Activated T-cell treated with anti-CD3 and anti-CD28 coated beads for 4 hours (primary cell): ENCODE data around the gene NRXN3.

ENCODE experiments used
- DNase-seq: peaks from one replicate; pipeline ENCODE4 v3.0.0-alpha.2; 2020

Gene NRXN3

DNA sequence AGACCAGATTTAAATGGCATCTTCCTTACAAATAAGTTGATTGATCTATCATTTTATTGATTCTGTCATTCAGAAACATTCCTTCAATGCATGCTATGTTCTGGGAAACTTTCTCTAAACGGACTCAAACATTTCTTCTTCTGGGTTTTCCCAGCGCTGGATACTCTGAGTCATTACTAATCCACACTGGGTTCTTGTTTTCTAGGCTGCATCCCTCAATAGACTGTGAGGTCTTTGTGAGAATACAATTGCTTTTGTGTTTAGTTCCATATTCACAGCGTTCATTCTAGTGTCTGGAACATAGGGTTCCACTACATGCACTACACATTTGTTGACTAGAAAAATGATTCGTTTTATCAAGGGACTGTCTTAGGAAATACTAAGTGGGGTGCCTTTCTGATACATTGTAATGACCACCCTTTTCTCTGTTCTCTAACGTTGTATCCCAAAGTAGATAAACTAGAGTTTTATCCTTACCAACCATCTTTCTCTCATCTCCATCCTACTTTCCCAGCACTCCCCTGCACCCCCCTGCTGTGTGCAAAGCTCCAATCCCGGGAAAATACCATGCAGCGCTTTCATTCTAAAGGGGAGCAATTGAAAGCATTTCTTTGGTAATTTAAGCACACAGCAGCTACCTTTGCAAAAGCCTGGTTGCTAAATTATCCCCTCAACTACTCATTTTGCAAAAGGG lies 1162.5 kb downstream of the NRXN3 start:
- DNase-seq: no peak

DNA sequence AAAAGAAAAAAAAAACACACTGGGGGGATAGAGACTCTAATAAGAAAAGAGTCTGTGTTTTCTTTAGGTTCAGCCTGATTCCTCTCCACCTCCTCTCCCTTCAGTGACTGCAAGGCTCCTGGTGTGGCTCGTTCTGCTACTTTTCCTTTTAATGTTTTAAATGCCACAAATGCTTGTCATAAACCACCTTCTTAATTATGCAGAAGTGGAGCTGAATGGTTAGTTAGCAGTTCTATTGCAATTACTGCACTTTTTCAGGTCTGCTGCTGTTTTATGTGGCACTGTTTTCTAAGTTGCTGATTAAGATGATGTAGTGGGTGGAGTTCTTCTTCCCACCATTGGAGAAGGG lies 1163.0 kb downstream of the NRXN3 start:
- DNase-seq: no peak

DNA sequence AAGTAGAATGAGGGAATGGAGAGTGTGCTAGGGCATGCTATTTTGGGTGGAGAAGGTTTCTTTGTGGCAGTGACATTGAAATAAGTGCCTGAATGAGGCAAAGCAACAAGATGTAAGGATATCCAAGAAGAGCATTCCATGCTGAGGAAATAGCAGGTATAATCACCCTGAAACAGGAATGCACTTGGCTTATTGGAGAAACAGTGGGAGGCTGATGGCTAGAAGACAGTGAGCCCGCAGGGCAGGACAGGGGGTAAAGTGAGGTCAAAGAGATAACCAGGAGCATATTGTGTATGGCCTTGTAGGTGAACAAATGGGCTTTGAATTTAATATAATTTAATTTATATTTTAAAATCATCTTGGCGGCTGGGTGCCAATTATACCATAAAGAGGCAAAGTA lies 1164.1 kb downstream of the NRXN3 start:
- DNase-seq: no peak

DNA sequence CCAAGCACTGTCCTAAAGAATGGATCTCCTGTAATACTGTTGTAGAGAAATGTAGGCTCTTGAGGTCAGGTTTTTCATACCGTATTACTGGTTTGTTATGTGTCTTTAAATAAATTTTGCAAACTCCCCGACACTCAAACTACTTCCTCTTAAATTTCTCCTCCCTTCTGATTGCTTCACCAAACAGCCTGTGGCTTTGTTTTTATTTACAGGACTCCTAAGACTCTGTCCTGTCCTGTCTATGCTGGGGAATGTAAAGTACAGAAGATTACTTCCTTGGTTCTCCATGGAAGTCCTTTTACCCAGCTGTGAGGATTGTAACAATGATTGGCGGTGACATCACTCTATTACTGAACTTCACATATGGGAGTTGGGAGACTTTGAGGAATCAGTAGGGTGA lies 1167.6 kb downstream of the NRXN3 start:
- DNase-seq: no peak

DNA sequence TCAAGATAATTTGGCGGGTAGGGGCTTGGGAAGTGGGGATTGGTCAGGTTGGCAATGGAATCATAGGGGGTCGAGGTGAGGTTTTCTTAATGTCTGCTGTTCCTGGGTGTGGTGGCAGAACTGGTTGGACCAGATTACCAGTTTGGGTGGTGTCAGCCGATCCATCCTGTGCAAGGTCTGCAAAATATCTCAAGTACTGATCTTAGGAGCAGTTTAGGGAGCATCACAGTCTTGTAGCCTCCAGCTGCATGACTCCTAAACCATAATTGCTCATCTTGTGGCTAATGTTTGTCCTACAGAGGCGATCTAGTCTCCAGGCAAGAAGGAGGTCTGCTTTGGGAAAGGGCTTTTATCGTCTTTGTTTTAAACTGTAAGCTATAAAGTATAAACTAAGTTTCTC lies 1172.8 kb downstream of the NRXN3 start:
- no peak for DNase-seq

DNA sequence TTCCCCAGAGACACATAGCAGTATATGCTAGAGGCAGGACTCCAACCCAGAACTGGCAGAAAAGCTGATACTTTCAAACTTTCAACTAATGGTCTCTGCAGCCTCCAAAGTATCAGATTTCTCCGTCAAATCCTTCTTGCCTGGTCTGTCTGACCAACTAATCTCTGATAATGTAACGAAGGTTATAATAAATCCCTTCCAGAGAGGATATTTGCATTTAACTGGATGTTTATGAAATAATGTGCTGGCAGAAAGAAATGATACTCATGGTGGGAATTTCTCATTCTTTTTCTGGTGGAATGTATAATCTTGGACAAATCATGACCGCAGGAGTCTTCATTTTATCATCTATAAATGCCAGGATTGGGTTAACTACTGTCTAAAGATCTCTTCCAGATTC lies 1180.8 kb downstream of the NRXN3 start:
- DNase-seq: no peak

DNA sequence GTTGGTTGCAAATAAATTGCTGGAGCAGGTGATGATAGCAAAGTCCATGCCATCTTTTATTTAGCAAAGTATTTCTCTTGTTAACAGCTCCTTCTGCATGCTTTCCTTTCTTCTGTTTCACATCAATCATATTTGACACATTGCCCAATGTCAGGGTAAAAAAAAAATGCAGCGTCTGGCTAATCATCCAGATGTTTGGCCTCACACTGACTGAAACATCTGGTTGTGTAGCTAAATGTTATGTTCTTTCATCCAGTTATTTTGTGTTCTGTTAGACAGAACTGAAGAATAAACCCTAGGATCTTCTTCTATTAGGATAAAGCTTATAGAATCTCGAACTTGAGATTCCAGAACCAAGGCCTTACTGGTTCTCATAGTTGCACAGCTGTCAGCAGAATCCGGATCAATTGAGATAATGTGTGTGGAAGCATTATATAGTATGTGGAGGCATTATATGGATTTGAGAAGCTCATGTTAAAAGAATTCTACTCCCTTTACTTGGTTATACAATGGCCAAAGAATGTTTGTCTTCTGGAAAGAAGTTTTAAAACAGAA lies 1182.0 kb downstream of the NRXN3 start:
- no peak for DNase-seq

DNA sequence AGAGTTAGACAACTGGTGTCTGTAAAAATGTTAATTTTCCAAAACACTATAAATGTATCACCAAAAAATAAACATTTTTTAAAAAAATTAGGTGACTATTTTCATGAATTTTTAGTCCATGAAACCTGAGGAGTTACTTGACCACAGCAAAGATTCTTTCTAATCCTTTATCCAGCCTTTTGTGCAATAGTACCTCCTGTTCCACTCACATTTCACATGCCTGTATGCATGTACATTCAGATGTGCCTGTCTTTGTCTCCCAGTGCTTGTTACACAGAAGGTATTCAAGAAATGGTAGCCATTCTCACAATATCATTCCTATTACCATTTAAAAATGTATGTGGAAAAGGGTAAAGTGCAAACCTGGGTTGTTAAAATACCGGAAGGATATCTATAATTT lies 1184.2 kb downstream of the NRXN3 start:
- no peak for DNase-seq

DNA sequence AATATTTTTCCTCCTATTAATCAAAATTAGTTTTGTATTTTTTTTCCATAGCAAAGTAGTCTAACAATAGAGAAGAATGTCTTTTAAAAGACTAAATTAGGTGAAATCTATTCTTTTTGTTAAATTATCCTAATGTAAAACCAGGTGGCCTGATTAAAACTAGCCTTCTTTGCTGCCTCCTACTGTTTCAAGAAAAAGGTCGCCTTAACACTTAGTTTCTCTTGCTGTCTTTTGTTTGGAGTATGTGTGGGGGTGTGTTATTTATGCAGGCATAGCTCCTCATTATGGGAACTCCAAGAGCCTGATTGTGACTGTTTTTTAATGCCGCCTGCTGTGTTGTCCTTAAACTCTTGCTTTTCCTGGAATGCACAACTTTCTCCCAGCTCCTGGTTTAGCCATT lies 1185.9 kb downstream of the NRXN3 start:
- no peak for DNase-seq

DNA sequence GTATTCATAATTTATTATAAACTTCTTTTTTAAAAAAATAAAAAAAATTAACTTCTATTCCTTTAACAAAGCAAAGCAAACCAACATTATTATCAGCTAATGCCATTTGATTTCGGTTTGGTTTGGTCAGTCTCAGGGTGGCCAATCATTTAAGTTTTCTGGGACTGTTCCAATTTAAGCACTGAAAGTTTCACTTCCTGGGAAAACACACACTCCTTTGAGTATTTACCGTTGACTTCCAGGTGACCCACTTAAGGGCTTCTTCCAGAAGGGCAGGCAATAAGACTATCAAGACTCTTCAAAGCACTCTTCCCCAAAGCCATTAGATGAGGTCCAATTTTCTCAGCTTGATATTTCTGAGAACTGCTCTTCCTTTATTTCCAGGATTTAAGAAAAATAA lies 1187.1 kb downstream of the NRXN3 start:
- no peak for DNase-seq

DNA sequence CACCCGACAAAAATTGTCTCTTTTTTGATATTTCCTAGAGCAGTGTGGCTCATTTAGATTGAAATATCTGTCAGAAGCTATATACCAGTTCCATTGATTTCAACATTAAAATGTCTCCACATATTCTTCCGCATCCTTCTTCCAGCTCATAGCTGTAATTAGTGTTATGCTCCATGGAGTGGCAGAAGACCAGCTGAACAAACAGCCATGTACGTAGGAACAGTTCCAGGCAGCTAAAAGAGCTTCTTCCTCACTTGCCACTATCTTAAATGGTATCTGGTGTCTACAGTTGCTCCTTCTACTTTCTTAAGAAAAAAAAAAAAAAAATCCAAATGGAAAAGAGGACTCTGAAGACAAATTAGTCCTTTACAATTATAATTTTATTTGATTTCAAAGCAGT lies 1193.1 kb downstream of the NRXN3 start:
- no peak for DNase-seq

DNA sequence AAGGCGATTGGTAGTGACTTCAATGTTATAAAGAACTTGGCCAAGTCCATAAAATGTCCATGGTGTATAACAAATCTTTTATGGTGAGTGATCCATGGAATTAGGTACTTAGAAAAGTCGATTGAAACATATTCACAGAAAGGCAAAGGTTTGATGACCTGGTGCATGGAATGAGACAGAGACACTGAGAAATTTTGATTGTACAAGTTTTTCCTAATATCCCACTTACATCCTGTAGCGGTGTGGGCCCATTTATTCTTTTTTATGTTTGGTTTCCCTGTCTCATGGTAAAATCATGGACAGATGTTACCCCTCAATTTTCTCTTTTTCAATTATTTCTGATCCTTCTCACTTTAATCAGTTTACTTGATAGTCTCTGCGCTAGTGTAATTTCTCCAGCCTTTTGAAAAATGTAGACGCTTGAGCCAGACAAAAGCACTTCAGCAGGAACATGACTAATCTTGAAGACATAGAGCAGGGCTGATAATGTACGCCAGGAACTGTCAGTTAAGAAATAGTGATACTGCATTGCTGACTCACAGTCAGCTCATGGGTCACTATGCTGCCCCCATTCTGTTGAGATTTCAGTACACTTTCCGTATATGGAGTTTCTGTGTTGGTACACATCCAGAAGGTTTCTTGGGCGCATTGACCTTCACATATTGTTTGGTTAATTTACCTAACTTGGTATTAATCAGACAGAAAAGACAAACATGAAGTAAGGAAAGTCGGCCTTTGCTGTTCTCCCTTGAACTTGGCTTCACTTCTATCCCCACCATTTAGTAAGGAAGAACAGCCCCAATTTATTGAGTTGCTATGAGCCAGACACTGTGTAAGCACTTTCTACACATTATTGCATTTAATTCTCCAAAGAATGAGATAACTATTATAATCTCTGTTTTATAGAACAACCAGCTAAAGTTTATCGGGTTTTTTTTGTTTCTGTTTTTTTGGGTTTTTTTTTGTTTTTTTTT lies 1199.5 kb downstream of the NRXN3 start:
- DNase-seq: no peak

DNA sequence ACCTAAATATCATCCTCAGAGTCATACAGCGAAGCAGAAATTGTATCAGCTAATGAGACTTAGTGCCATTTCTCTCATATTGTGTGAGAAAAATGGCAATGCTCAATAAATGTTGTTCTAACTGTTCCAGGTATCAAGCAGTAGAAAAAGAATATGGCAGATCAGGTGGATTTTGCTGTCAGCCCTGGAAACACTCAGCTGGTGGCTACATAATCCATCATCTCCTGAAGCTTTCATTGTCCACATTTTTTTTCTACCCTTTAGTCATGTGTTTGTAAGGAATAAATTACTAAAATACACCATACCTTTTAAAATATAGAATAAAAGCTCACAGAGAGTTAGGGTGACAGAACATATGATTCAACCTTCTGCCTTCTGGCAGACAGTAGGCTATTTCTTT lies 1200.8 kb downstream of the NRXN3 start:
- DNase-seq: no peak

DNA sequence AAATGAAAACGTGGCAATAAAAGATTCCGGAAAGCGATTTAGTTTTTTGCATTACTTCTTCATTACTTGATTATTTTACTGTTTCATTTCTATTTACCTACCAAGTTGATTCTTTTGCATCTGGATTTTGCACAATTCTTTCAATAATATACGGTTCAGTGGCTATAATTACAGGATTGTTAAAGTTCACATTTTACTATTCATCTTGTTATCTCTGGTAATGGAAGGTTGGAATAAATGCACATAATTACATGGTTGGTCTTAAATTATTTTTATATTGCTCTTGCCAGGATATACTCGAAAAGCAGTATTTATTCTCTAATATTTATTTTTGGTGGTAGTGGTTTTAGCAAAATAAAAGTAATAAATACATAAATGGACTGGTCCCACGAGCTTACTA lies 1203.3 kb downstream of the NRXN3 start:
- no peak for DNase-seq

DNA sequence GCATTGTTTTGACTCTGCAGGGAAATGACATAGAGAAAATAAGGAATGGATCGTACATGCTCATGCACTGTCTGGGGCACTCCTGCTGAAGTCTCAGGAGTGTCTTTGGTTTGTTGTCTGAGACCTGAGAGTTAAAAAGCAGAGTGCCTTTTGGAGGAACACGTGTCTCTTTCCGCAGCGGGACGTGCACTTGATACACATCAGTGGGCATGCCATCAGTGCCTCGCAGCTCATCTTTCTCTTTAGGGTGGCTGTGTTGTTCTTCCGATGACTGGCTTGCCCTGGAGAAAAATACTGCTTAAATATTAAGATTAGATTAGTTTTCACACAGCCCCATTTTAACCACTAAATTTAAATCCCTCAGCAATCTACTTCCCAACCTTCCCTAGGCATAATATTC lies 1205.2 kb downstream of the NRXN3 start:
- no peak for DNase-seq

DNA sequence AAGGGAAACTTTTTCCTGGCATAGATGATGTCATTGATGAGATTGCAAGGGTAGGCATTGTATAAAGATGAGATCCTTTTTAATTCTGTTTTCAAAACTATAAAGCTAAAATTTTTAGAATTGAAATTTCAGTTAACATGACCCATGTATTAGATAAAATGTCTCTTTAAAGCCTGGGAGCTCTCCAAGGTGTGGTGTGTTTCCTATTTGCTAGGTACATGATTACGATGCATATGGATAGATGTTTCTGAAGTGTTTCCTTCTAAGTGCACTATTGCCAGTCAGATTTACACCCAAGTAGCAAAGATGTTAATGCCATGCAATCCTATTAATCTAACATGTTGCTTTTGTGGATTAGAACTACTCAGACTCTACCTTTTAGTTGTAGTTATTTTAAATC lies 1206.4 kb downstream of the NRXN3 start:
- DNase-seq: no peak

DNA sequence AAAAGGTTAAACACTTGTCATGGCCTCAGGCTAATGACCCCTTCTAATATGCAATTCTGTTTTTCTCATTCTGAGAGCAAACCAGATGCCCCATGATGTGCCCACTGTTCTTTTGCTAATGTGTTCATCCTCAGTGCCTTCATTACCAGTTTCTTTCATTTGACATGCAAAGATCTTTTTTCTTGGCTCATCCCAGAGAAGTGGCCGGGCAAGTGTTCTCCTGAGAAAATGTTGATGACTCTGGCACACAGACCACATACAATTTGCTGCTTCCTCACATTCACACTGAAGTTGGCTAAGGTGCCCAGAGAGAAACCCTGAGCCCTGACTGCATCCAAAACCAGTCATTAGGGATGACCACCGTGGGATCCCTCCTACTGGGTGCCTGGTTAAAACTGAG lies 1207.8 kb downstream of the NRXN3 start:
- no peak for DNase-seq

DNA sequence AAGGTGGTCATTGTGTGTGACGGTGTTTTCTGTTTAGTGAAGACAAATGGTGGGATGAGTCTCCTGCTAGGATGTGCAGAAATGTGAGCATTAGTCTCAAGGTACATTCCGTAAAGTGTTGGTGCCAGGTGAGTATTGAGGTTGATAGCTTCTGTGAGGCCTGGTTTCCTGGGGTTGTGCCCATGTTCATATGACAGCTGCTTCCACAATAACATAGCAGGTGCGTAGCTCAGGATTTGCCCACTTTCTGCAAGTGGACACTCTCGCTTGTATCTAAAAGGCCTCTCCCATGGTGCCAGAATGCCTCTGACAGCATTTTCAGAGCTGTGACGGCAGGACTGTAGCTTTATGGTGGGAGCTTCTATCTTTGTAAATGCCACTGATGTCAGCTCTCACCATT lies 1209.1 kb downstream of the NRXN3 start:
- no peak for DNase-seq

DNA sequence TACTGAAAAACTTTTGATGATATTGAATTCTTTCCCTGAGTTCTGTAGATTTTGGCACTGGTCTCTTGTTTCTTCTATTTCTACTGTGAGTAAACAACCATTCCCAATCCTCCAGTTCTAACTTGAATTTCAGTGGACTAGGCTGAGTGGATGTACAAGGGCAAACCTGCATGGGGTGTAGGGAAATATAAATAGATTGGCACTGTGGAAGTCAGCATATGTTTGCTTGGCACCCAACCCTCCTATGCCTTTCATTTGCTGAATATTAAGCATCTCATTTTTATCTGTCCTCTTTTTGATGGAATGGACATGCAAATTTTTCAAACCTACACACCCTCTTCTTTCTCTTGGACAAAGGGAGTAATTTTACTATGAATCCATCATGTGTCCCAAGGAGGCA lies 1212.9 kb downstream of the NRXN3 start:
- no peak for DNase-seq

DNA sequence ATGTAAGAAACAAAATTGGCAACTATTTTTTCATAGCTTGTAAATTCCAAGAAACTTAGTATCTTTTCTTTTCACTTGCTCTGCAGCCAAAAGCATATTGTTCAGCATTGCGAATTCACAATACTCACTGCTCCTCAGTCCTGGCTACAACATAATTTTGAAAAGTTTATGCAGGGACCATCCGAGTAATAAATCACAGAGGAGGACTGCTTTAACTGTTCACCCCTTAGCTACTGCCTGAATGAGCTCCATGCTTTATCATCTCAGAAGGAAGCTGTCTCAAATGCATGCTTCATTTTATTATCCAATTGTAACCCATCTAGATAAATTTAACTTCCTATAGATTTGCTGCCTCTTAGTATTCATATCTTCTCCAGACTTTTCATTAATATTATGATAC lies 1213.3 kb downstream of the NRXN3 start:
- no peak for DNase-seq

DNA sequence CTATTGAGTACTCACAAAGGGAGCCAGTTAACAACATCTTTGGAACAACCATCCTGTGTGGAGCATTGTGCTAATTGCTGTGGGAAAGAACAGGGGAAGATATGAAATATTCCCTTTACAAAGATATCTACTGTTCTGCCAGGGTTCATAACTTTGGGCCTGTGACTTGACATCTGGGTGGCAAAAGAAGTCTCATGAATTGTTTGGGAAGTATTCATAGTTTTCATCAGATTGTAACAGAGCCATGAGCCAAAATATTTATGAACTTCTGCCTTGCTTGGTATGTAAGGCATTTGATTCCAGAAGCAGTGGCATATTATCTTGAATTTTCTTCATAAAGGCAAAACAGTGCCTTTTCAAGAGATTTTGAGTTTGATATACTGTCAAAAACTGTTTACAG lies 1224.9 kb downstream of the NRXN3 start:
- no peak for DNase-seq

DNA sequence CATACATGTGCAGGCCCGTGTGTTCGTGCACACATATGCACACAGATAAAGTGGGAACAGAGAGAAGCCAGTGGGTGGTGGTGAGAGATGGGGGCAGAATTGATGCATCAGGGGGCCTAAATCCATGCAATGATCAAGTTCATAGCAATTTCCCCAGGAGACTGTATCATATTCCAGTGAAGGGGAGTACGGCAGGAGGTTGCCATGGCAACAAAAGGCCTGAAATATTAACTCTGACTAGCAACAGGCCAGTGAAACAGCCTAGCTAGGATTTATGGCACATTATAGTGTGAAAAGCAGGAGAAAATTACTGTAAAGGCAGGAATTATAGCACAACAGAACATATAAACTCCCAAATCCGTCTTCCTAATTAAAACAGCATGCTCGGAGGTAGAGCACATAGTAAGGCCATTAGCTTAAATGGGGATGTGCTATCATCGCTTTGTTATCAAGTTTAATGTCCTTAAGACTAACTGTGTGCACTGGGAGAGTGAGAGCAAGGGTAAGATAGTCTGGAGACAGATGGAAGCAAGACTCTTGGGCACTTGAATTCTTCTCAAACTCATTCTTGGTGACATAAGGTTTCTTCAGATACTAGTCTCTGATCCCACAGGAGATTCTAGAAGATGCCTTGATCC lies 1234.8 kb downstream of the NRXN3 start:
- no peak for DNase-seq

DNA sequence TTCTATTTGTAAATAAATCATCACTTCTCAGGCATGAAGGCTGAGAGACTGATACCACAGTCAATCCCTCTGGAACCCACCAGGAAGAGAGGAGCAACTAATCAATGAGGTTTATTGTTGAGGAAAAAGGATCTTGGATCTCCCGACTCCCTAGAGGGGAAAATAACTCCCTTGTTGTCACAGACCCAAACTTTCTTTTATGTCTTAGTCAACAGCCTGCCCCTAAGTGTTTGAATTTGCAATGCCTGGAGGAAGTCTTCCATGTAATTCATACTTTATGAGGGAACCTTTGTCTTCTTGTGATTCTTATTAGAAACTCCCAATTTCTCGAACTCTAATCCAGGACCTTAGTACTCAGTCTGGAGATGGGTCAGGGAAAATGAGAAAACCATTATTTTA lies 1235.3 kb downstream of the NRXN3 start:
- DNase-seq: no peak

DNA sequence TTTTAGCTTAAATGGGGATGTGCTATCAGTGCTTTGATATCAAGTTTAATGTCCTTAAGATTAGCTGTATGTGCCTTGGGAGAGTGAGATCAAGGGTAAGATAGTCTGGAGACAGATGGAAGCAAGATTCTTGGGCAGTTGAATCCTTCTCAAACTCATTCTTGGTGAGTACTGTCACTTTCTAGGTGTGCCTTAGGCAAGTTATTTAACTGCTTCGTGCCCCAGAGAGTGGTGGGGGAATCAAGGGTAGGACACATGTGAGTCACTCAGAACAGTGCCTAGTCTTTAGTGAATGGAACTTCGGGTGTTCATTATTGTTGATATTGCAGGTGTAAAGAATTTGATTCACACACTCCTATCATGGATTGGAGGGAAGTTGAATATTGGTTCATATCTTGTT lies 1237.4 kb downstream of the NRXN3 start:
- DNase-seq: no peak
